Stimulated activated CD4-positive, alpha-beta T cell treated with anti-CD3 and anti-CD28 coated beads, Interleukin-15, amount 100 ng/mL, for 1 hour (primary cell): ENCODE data around the gene ROM1.
"Not testable (repeated sequence)": the region's sequence is repeated elsewhere in the genome, so short reads cannot be mapped to it uniquely, and the experiment has no call there.

ENCODE experiments used
- DNase-seq, 2 donors: peaks; one replicate each; pipeline ENCODE4 v3.0.0-alpha.2; 2020; ENCODE audit warnings: low read depth in 1 of 2, low spot score in 1 of 2

ROM1 gene

DNA sequence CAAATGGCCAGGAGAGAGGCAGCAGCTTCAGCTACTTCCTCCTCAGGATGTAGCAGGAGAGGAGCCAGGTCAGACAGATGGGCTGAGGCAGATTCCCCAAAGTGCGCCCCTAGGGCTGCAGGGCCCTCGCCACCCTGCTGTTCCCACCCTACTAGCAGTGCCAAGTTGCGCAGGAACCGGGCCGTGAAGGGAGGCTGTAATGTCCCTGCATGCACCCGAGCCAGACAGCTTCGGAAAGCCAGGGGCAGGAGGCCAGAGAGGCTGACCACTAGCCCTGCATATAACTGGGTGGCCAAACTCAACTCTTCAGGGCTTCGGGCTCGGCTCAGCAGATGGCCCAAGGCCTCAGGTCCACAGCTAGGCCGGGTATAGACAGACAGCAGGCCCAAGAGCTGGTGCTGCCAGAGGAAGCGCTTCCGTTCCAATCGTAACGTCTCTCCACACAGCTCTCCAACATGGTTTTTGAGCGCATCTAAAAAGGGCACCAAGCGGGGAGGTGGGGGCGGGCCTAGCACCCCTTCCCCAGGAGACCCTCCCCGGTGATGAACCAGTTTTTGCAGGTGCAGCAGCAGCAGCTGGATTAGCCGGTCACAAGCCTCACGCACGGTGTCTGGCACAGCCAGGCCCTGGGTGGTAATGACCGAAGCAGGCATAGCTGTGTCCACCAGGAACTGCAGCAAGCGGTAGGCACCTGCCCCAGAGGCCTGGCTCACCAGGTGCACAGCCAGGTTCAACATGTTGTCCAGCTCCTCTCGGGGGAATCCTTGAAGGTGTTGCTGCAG lies 35.3 kb downstream of the ROM1 start:
- no peak for DNase-seq

GRCh38 chr11:62648967-62649364 lies 35.9 kb downstream of the ROM1 start:
- no peak for DNase-seq

DNA sequence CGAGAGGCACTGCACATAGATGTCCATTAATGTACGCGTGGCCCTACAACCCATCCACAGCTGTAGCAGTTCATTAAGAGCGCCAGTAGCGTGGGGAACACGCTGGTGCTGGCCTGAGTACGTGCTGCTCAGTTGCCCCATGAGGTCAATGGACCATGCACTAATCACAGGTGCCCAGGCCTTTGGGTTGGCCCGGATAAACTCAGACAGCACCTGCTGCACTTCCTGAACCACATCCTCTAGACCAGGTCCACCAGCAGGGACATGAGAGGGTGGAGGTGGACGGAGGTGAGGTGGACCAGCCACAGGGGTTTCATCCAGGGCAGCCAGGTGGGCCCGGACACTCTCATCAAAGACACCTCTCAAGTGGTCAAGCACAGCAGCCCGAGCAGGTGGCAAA lies 36.4 kb downstream of the ROM1 start:
- no peak for DNase-seq

DNA sequence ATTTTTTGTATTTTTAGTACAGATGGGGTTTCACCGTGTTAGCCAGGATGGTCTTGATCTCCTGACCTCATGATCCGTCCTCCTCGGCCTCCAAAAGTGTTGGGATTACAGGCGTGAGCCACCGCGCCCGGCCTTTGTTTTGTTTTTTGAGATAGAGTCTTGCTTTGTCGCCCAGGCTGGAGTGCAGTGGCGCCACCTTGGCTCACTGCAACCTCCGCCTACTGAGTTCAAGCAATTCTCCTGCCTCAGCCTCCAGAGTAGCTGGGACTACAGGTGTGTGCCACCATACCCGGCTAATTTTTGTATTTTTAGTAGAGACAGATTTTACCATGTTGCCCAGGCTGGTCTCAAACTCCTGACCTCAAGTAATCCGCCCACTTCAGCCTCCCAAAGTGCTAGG lies 37.2 kb downstream of the ROM1 start:
- DNase-seq = not testable (repeated sequence)

GRCh38 chr11:62652161-62653006 lies 39.3 kb downstream of the ROM1 start:
- no peak for DNase-seq

DNA sequence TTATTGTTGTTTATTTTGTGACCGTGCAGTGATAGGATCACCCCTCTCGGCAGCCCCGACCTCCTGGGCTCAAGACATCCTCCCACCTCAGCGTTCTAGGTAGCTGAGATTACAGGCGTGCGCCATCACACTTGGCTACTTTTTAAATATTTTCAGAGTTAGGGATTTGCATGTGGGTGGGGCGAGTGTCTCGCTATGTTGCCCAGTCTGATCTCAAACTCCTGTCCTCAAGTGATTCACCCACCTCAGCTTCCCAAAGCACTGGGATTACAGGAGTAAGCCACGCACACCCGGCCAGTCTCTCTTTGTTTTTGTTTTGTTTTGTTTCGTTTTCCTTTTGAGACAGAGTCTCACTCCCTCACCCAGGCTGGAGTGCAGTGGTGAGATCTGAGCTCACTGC lies 41.2 kb downstream of the ROM1 start:
- DNase-seq = no peak

GRCh38 chr11:62656796-62657429 lies 43.9 kb downstream of the ROM1 start:
- no peak for DNase-seq

GRCh38 chr11:62664405-62665074 lies 51.5 kb downstream of the ROM1 start:
- peak in 1 of 2 donors; percentile 31 for DNase-seq
